ENCODE data around the gene FRAT1.

FRAT1 gene

DNA sequence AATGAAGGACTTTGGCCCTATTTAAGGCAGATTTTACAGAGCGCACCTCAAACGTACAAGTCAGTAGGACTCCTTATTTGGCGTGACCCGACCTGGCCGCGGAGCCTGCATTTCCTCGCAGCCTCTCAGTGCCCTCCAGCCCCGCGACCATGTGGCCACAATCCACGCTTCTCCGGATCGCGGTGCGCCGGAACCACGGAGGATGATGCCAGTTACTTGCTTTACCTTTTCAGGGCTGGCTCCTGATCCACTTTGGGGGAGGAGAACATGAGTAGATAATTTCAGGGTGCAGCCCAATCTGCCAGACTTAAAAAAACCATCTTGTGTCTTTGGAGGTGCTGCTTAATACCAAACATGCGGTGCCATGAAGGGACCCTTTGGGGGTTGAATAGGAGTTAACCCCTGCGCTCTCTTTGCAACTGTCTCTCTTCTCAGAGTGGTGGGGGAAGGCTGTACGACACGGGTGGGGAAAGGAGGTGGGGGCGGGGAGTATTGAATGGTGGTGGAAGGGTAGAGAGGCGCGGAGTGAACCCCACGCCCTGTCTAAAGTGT, 1.5 kb downstream of the FRAT1 start:
- H3K4me3 ChIP-seq (ENCODE audit: low read length), result peak overlapping the region; percentile 92
- H3K27me3 ChIP-seq (ENCODE audit: control insufficient read depth, low read length), result peaks cover 11% of the 10 kb centered on the region

DNA sequence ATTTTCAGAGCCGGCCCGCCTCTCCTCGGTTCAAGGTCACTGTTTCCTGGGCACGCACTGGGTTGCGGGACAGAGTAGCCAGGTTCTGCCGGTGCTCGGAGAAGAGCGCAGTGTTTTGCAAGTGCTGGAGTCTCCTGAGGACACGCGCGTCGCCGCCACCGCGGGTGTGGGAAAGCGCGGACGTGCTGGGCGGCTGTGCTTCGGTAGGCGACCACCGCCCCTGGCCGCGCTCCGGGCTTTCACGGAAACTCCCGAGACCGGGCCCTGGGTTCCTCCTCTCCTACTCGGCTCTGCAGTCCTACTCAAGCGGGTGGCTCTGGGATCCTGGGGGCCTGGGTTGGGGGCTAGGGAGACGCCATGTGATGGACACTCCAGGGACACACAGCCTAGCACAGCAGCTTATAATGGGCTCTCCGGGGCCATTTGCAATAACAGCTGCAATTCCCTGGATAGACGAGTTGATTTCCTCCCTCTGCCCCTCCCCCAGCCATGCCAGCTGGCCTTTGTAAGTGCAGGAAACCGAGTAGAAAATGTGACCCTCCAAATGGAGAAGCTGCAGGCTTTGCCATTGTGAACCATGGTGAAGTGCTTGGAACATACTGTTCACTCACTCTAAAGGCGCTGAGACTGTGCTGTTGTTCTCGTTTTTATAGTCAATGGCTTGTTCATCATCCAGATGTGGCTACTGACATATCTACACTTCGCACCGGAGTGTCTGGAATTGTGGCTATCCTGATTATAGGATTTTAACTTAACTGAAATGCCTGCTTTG, 2.1 kb downstream of the FRAT1 start:
- TF ChIP-seq, protein P1, sequence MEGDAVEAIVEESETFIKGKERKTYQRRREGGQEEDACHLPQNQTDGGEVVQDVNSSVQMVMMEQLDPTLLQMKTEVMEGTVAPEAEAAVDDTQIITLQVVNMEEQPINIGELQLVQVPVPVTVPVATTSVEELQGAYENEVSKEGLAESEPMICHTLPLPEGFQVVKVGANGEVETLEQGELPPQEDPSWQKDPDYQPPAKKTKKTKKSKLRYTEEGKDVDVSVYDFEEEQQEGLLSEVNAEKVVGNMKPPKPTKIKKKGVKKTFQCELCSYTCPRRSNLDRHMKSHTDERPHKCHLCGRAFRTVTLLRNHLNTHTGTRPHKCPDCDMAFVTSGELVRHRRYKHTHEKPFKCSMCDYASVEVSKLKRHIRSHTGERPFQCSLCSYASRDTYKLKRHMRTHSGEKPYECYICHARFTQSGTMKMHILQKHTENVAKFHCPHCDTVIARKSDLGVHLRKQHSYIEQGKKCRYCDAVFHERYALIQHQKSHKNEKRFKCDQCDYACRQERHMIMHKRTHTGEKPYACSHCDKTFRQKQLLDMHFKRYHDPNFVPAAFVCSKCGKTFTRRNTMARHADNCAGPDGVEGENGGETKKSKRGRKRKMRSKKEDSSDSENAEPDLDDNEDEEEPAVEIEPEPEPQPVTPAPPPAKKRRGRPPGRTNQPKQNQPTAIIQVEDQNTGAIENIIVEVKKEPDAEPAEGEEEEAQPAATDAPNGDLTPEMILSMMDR (IDR thresholded peaks at IDR 0.05; ENCODE audit: low read depth, low read length, poor library complexity, severe bottlenecking), result no peak
- no peak for TF ChIP-seq EZH2phosphoT487 (IDR thresholded peaks at IDR 0.05; ENCODE audit: borderline replicate concordance, low read length)
- peak overlapping the region; percentile 92 for H3K4me3 ChIP-seq (ENCODE audit: low read length)
- no peaks in the 10 kb centered on the region for H3K9me3 ChIP-seq (ENCODE audit: control insufficient read depth, insufficient read depth, low read length)
- H3K4me1 ChIP-seq (ENCODE audit: control insufficient read depth, low read length), result peaks cover 22% of the 10 kb centered on the region
- 0 out of 2 replicates have a peak, but pooled peaks cover 3% of the 10 kb centered on the region for H3F3A ChIP-seq (ENCODE audit: control insufficient read depth, insufficient read depth)
- H3K27ac ChIP-seq (ENCODE audit: low read depth, low read length), result no peak overlapping the region
- peaks cover 4% of the 10 kb centered on the region for H3K79me2 ChIP-seq (ENCODE audit: control insufficient read depth, low read length)
- H3K27me3 ChIP-seq (ENCODE audit: control insufficient read depth, low read length), result peaks cover 11% of the 10 kb centered on the region
- no peaks in the 10 kb centered on the region for H4K20me1 ChIP-seq (ENCODE audit: control insufficient read depth, insufficient read depth, low read depth, low read length)
- no peaks in the 10 kb centered on the region for H3K36me3 ChIP-seq (ENCODE audit: control insufficient read depth, low read length)
- no peaks in the 10 kb centered on the region for H3K9me2 ChIP-seq (replicated peaks; ENCODE audit: control insufficient read depth, low read length)
- peak overlapping the region; percentile 98 for H3K4me2 ChIP-seq (ENCODE audit: low read length)

More for the DNA sequence above, 1.5 kb downstream of the FRAT1 start:
- TF ChIP-seq, protein P1 (IDR thresholded peaks at IDR 0.05; ENCODE audit: low read depth, low read length, poor library complexity, severe bottlenecking), result no peak
- TF ChIP-seq EZH2phosphoT487 (IDR thresholded peaks at IDR 0.05; ENCODE audit: borderline replicate concordance, low read length), result no peak
- Histone ChIP-seq H3K9me2 (replicated peaks; ENCODE audit: control insufficient read depth, low read length) (no peaks in the 10 kb centered on the region), H4K20me1 (ENCODE audit: control insufficient read depth, insufficient read depth, low read depth, low read length) (no peaks in the 10 kb centered on the region), H3F3A (ENCODE audit: control insufficient read depth, insufficient read depth) (0 out of 2 replicates have a peak, but pooled peaks cover 3% of the 10 kb centered on the region), H3K79me2 (ENCODE audit: control insufficient read depth, low read length) (peaks cover 4% of the 10 kb centered on the region), H3K27ac (ENCODE audit: low read depth, low read length) (no peak overlapping the region), H3K4me2 (ENCODE audit: low read length) (peak overlapping the region; percentile 98), H3K36me3 (ENCODE audit: control insufficient read depth, low read length) (no peaks in the 10 kb centered on the region), H3K4me1 (ENCODE audit: control insufficient read depth, low read length) (peaks cover 22% of the 10 kb centered on the region), H3K9me3 (ENCODE audit: control insufficient read depth, insufficient read depth, low read length) (no peaks in the 10 kb centered on the region)

DNA sequence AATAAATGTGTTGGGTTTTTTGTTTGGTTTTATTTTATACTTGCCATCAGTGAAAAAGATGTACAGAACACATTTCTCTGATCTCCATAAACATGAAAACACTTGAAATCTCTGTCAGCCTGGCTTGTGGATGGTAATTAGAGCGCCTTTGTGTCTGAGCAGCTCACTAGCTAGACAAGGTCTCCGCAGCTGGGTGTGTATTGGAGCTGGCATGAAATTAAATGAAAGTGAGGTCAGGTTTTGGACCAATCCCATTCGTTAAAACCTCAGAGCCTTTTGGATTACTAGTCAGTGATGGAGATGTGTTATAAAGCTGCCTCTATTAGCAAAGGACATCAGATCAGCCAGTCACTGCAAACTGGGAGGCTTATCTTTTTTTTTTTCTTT, 2.7 kb downstream of the FRAT1 start:
- TF ChIP-seq, protein P1 (IDR thresholded peaks at IDR 0.05; ENCODE audit: low read depth, low read length, poor library complexity, severe bottlenecking), result no peak
- no peak for TF ChIP-seq EZH2phosphoT487 (IDR thresholded peaks at IDR 0.05; ENCODE audit: borderline replicate concordance, low read length)
- H3K79me2 ChIP-seq (ENCODE audit: control insufficient read depth, low read length), result peaks cover 4% of the 10 kb centered on the region
- H3K4me3 ChIP-seq (ENCODE audit: low read length), result no peak overlapping the region
- 0 out of 2 replicates have a peak, but pooled peaks cover 3% of the 10 kb centered on the region for H3F3A ChIP-seq (ENCODE audit: control insufficient read depth, insufficient read depth)
- peak overlapping the region; percentile 98; the same call in 1 of the 2 replicates for H3K4me2 ChIP-seq (ENCODE audit: low read length)
- H3K4me1 ChIP-seq (ENCODE audit: control insufficient read depth, low read length), result peaks cover 22% of the 10 kb centered on the region
- no peaks in the 10 kb centered on the region for H3K9me3 ChIP-seq (ENCODE audit: control insufficient read depth, insufficient read depth, low read length)
- no peaks in the 10 kb centered on the region for H4K20me1 ChIP-seq (ENCODE audit: control insufficient read depth, insufficient read depth, low read depth, low read length)
- H3K27ac ChIP-seq (ENCODE audit: low read depth, low read length), result no peak overlapping the region
- H3K27me3 ChIP-seq (ENCODE audit: control insufficient read depth, low read length), result peaks cover 11% of the 10 kb centered on the region
- H3K9me2 ChIP-seq (replicated peaks; ENCODE audit: control insufficient read depth, low read length), result no peaks in the 10 kb centered on the region
- H3K36me3 ChIP-seq (ENCODE audit: control insufficient read depth, low read length), result no peaks in the 10 kb centered on the region
